Heart left ventricle (tissue), 13 donors: ENCODE measurements around the gene RPTOR.

Experiments
- CTCF ChIP-seq, 12 donors: fragments of 200-600 bp; sonication (generic) in 4 of 12; IDR thresholded peaks; one replicate each; pipeline versions ENCODE4 v1.5.0 to v1.8.0; 2018 to 2022; ENCODE audit warnings: antibody characterized with exemption in 12 of 12, mild to moderate bottlenecking in 5 of 12
- POLR2A ChIP-seq, 2 donors: fragments of 450-650 bp; IDR thresholded peaks; one replicate each; pipeline ENCODE4 v1.6.1; 2017; ENCODE audit warnings: antibody characterized with exemption in 2 of 2, mild to moderate bottlenecking in 2 of 2, moderate library complexity in 2 of 2
- donor health status: ischemic (EF 13 %, LVEDD 7.1; RV severe dilation, severe dysfunction).
- donor health status: DM: no; HTN: yes; CAD: no.
- donor health status: DM: no; HTN: no; CAD: no.
- donor health status: ischemic (EF 25% LVEDD 6.9; RV normal size, moderate dysfunction).
- donor health status: ischemic (EF 25% LVEDD 5.7; RV mildly dilated, moderate dysfunction).
- donor health status: ischemic (EF 35%, LVEDD 5.7; RV mildly dilated, moderate dysfunction).
- donor health status: nonischemic (EF 11% LVEDD 7.7; RV severe dilation, severe dysfunction).
- donor health status: DM: yes; HTN: yes; CAD: no.
- donor health status: PGD.
- donor health status: ischemic (EF 29% LVEDD 5.4; RV normal size, mild dysfunction).
- donor health status: nonischemic (EF 23%, LVEDD 6.1; RV moderate dilation, normal function).

DNA sequence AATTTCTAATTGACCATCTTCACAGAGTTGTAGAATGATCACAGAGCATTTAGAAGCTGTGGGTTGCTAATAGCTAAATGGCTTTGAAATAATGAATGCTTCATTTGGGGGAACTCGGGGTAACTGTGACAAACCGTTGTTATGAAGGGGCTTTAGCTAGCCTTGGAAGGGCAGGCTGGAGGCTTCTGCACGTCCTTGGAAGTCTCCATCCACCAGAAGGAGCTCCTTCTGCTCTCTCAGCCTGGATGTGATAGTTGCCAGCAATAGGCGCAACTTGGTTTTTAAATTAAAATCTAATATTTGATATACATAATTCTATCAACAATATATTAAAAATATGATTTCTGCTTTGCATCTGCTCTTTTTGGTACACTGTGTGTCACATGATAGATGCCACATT lies 200.5 kb downstream of the RPTOR start:
- TF ChIP-seq CTCF (IDR thresholded peaks at IDR 0.05) (no peak), POLR2A (IDR thresholded peaks at IDR 0.05) (no peak)
